HTR-8/SVneo (cell line): ENCODE results near the gene PSD4.

Source experiments
- DNase-seq: peaks from one replicate; pipeline ENCODE4 v3.0.0; 2011; ENCODE audit warnings: low spot score, mixed read lengths; ENCODE audit not compliant: insufficient read length
- FAIRE-seq: peaks from 2 replicates; lab custom pipeline; 2011; peaks lifted over from hg19 to GRCh38; lab: Jason Lieb, UNC

The PSD4 gene

GRCh38 chr2:113218283-113219091 lies 44.7 kb downstream of the PSD4 start:
- DNase-seq (no peak), FAIRE-seq (no peak)

GRCh38 chr2:113219092-113219441 lies 45.3 kb downstream of the PSD4 start:
- FAIRE-seq (no peak), DNase-seq (no peak)

GRCh38 chr2:113219525-113219888 lies 45.7 kb downstream of the PSD4 start:
- DNase-seq (no peak), FAIRE-seq (no peak)

- no peak for FAIRE-seq
Measured at GRCh38 chr2:113219889-113220641, 46.3 kb downstream of the PSD4 start.

GRCh38 chr2:113220970-113221708 lies 47.4 kb downstream of the PSD4 start:
- no peak for FAIRE-seq
- no peak for DNase-seq

More at GRCh38 chr2:113219889-113220641, 46.3 kb downstream of the PSD4 start:
- DNase-seq, result no peak

- no peak for DNase-seq
- FAIRE-seq, result no peak
Measured at GRCh38 chr2:113221846-113222245, 48.1 kb downstream of the PSD4 start.

GRCh38 chr2:113223813-113224212 lies 50.0 kb downstream of the PSD4 start:
- no peak for DNase-seq
- FAIRE-seq, result no peak

GRCh38 chr2:113224647-113225236 lies 51.0 kb downstream of the PSD4 start:
- FAIRE-seq (no peak), DNase-seq (no peak)

- no peak for DNase-seq
- FAIRE-seq, result no peak
Measured at GRCh38 chr2:113225263-113226259, 51.8 kb downstream of the PSD4 start.

- no peak for DNase-seq
- no peak for FAIRE-seq
Measured at GRCh38 chr2:113226462-113226861, 52.7 kb downstream of the PSD4 start.

GRCh38 chr2:113227290-113227689 lies 53.5 kb downstream of the PSD4 start:
- DNase-seq, result no peak
- no peak for FAIRE-seq

- no peak for FAIRE-seq
- no peak for DNase-seq
Measured at GRCh38 chr2:113227698-113228097, 53.9 kb downstream of the PSD4 start.

- FAIRE-seq, result no peak
Measured at GRCh38 chr2:113228351-113228750, 54.6 kb downstream of the PSD4 start.

GRCh38 chr2:113228991-113229716 lies 55.4 kb downstream of the PSD4 start:
- FAIRE-seq (no peak), DNase-seq (no peak)

More at GRCh38 chr2:113228351-113228750, 54.6 kb downstream of the PSD4 start:
- DNase-seq, result no peak

GRCh38 chr2:113229795-113230194 lies 56.0 kb downstream of the PSD4 start:
- DNase-seq (no peak), FAIRE-seq (no peak)

GRCh38 chr2:113230531-113230930 lies 56.8 kb downstream of the PSD4 start:
- no peak for DNase-seq
- FAIRE-seq, result no peak

- FAIRE-seq (no peak), DNase-seq (no peak)
Measured at GRCh38 chr2:113231064-113231463, 57.3 kb downstream of the PSD4 start.

GRCh38 chr2:113232123-113232522 lies 58.4 kb downstream of the PSD4 start:
- DNase-seq (no peak), FAIRE-seq (no peak)

GRCh38 chr2:113232740-113233139 lies 59.0 kb downstream of the PSD4 start:
- DNase-seq (no peak), FAIRE-seq (no peak)
